H1 (cell line): ENCODE measurements around the gene P2RY11. TPM values are rescaled to one million over a fixed set of nuclear protein-coding genes. Genes with fewer than 3 reads are reported as not detected.

ENCODE experiments used
- CHD7 ChIP-seq: fragments of 300-600 bp; sonication (generic); IDR thresholded peaks from 2 replicates; pipeline ENCODE4 v1.7.1; 2012; ENCODE audit warnings: low read length, moderate library complexity, mild to moderate bottlenecking, inconsistent platforms; ENCODE audit not compliant: insufficient replicate concordance
- CTBP2 ChIP-seq: IDR thresholded peaks from 2 replicates; pipeline ENCODE4 v1.7.0; 2011; ENCODE audit warnings: borderline replicate concordance, mild to moderate bottlenecking, moderate library complexity, mixed read lengths, low read length; ENCODE audit not compliant: insufficient read depth, insufficient read length
- EP300 ChIP-seq, 2 experiments: IDR thresholded peaks; 1 replicate in 1 of 2; 2 replicates in 1 of 2; pipeline ENCODE4 v1.6.1; 2011 to 2012; ENCODE audit warnings: low read depth in 2 of 2, low read length in 2 of 2, mild to moderate bottlenecking in 2 of 2, borderline replicate concordance in 1 of 2, inconsistent platforms in 1 of 2, moderate library complexity in 1 of 2
- RFX5 ChIP-seq: IDR thresholded peaks from 2 replicates; pipeline ENCODE4 v1.6.1; 2011; ENCODE audit warnings: low read depth, low read length, improper control_type of control experiment, borderline replicate concordance
- RXRA ChIP-seq: IDR thresholded peaks from 2 replicates; pipeline ENCODE4 v1.6.1; 2011; ENCODE audit warnings: low read depth, mild to moderate bottlenecking, low read length, moderate library complexity; ENCODE audit not compliant: insufficient read depth
- polyA plus RNA-seq, 7 experiments: library from polyadenylated mRNA; depleted of rRNA in 3 of 7; stranded (reverse) in 5 of 7; unstranded in 2 of 7; fragments of >200 nt in 5 of 7; fragments of 200-250 nt in 2 of 7; gene quantifications; 1 replicate in 5 of 7; 2 replicates in 1 of 7; 4 replicates in 1 of 7; pipeline versions ENCODE4 v1.2.1 to v1.2.3, GENCODE V29; 2011 to 2013; ENCODE audit warnings: missing spikeins in 2 of 7, mixed read lengths in 2 of 7
- total RNA-seq: library from RNA; stranded (reverse); fragmentation: NEBNext Ultra II Directional; extraction: Animal tissue kit (Norgen Biotek cat#: 25700); gene quantifications from 2 replicates; pipeline ENCODE4 v1.2.1, GENCODE V29; 2021

P2RY11 gene
- total and polyA plus RNA-seq, 2 of the 8 experiments (the other 6 are each of a cell fraction or from before 2014, with no cell fraction given): 9.2 to 18.0 TPM

GRCh38 chr19:10069046-10069445, 42.4 kb upstream of the P2RY11 start (continued):
- TF ChIP-seq CHD7 (no peak), CTBP2 (no peak), EP300 (IDR thresholded peaks at IDR 0.05; ENCODE audit: borderline replicate concordance in 1 of 2, low read depth in 2 of 2, low read length in 2 of 2) (no peak), RXRA (no peak), RFX5 (no peak)
